Measurements from ENCODE around the gene OTUD5.

- TF ChIP-seq EP300 (IDR thresholded peaks at IDR 0.05; ENCODE audit: low read depth) (no peak), POLR2A (IDR thresholded peaks at IDR 0.05) (no peak)
Measured at GRCh38 chrX:48996969-48997368, 39.6 kb upstream of the OTUD5 start.
